Stimulated activated naive CD8-positive, alpha-beta T cell treated with anti-CD3 and anti-CD28 coated beads, Interleukin-15, Interleukin-2, amounts not matched to agents 100 U/mL and 50 U/mL, for 24 hours (primary cell): ENCODE data around the gene OTOGL.

Experiments
- ATAC-seq: fragments of 150-1000 bp; cut with Tn5 transposase; one replicate; pipeline ENCODE4 v1.10.0; 2021
- DNase-seq: peaks from one replicate; pipeline ENCODE4 v3.0.0; 2021

OTOGL gene

DNA sequence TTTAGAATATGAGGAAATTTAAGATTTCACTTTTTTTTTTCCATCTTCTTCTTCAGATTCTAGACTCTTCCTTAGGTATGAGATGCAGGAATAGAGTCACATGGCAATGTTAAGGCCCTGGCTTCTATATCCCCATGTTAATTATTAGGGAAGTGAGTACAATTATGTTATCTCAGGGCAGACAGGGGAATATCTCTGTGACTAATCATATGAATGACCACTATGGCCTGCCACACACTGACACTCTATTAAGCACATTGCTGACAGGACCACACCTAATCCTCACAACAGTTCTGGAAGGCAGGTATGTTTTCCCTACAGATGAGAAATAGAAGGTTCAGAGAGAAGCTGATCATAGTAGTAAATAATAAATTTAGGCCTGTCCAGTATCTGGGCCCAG is 275.3 kb downstream of the OTOGL start:
- ATAC-seq, result no peak
- no peak for DNase-seq

DNA sequence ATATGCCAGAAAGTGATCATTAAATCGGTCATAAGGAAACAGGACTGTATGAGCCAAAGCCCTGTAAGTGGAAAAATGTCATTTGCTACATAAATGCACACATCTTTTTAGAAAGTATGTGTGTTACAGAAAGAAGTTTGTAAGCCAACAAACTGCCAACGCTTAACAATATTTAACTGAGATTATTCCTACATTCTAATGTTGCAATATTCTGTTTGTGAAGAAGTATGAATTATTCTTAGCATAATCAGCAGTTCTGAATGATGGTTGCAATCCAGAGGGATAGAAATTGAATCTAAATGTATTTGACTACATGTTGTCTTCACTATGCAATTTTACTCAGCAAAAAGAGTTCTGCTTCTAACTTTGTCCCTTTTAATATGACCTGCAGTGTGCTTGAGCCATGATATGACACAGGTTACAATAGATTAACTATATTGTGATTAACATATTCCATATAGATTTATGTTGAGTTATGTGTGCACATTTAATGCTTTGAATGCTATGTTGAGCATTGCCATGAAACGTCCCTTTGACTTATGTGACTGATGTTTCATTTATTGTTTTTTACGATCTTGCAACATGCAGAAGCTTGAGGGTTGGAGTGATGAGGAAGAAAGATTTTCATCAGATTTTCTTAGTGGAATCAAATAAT is 277.9 kb downstream of the OTOGL start:
- DNase-seq, result no peak
- no peak for ATAC-seq

DNA sequence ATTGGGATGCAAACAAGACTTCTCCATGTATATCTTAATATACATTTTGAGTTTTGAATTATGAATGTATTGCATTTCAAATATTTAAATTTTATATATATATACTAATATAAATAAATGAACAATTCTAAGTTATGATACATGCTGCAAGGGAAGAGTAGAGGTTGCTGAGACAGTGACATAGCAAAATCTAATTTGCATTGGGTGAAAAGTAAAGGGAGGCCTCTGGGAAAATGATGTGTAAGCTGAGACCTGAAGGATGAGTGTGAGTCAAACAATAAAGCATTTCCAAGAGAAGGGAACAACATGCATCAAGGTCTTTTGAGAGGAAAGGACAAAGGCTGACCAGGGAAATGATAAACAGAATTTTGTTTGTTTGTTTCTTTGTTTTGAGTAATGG is 281.8 kb downstream of the OTOGL start:
- DNase-seq (no peak), ATAC-seq (no peak)

DNA sequence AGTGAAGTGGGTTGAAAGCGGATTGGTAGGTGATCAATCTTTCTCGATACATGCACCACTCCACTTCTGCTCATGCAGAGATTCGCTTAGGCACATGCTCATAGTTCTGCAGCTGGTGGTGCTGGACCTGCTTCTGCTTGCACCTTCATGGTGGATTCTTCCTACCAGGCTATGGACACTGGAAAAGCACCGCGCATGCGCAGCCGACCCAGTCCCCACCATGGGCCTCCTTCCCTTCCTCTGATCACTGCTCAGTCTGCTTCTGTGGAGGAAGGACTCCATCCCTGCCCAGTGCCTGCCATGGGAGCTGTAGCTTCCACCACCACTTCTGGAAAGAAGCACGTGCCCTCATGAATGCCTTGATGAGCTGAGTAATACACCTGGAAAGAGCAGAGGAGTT is 282.9 kb downstream of the OTOGL start:
- no peak for DNase-seq
- no peak for ATAC-seq

DNA sequence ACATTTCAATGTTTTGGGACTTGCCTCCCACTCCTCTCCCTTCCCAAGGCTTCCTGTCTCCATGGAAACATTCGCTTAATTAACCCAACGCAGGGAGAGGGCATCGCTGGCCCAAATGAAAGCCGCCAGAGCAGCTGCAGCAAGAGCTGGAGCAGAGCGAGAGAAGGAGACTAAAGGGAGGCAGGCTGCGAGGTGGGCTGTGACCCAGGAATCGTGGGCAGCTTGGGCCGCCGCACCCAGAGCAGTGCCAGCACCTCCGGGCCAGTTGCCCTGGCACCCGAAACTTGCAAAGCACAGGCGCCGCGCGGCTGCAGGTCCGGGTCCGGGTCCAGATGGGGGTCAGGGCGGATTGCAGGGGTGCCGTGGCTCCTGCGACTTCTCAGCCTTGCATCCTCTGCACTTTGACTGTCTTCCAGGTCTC is 301.2 kb downstream of the OTOGL start:
- DNase-seq (no peak), ATAC-seq (no peak)

DNA sequence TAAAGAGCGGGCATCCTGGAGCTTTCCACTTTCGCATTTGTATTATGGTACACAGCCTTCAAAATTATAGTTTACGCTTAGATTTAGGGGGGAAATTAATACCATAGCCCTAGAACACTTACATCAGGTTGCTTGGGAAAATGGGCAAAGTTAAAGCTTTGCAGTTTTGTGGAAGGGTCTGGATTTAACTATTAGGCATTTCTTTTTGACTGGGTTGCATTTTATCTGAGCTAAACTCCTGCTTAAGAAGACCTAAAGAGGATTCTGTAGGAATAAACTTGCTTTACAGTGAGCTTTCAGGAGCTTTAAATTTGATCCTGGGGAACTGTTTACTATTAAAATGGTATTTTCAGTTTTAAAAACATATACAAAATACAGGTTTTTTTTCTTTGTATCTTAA is 301.9 kb downstream of the OTOGL start:
- no peak for ATAC-seq

DNA sequence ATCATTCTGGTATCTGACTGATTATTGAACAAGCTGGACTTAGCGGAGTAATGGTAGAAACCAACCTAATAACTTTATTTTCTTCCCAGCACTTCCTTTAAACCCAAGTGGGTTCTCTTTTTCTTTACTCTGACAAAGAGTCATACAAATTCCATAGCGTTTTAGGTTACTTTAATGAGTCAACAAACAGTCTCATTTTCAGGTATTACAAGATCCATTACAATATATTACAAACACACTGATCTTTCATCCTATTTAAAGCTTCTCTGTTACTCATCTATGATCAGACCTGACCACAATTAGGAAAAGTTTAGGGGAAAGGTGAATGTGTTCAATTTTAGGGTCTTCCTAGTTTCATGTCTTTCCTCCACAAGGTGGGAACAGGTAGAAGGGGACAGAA is 305.3 kb downstream of the OTOGL start:
- no peak for ATAC-seq

More for the DNA sequence above, 301.9 kb downstream of the OTOGL start:
- no peak for DNase-seq

DNA sequence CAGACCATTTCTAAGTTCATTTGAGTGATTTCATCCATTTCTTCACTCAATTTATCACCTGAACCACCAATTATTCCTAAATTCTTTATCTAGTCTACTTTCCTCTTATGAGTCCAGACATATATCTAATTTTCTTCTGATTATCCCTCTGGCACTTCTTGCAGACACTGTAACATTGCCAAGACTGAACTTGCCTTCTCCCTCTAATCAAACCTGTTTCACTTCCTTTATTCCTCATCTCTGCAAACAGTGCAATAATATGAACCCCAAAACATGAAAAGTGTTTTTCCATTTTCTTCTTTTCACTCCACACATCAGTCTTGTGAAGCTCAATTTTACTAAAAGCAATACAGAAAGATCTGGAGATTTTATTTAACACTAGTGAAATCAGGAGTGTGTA is 306.9 kb downstream of the OTOGL start:
- no peak for DNase-seq
- ATAC-seq, result no peak

More for the DNA sequence above, 305.3 kb downstream of the OTOGL start:
- DNase-seq, result no peak

DNA sequence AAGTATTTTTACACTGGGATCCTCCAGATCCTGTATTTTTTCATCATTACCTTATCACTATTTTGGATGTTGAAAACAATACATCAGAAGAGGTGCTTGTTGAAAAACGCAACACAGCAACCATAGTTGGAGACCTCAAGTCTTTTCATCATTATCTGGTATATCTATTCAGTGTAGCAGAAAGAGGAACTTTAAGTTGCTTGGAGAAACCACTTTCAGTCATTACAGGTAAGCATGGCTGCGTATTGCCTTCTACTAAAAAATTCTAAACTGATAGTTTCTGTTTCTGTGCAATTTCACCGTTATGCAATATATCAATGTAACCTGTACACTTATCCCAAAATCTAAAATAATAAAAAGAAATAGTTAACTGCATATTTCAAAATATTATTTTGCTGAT is 312.4 kb downstream of the OTOGL start:
- DNase-seq (no peak), ATAC-seq (no peak)

DNA sequence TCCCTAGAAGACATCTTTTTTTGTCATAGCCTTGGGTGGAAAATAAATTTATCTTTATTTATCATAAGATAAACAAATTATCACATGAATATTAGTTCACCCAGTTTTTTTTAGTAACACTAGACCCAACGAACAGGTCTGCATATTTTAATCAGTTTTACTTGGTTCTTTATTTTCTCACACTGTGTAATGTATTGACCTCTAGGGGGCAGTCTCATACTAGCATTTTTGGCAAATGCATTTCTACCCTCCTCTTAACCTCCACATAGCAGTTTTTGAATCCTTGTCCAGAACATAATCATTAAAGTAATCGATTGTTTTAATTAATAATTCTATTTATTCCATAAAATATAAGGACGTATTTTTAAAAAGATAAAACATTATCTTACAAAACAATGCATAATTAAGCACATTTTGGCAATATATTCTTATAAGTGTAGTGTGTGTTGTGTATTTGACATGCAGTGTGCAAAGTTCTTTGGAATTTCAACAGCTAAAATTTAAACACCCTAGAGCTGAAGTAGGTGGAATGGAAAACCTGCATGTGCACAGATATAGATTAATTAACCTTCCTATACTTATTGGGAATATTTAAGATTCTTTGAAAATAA is 313.1 kb downstream of the OTOGL start:
- no peak for ATAC-seq
- DNase-seq, result no peak

DNA sequence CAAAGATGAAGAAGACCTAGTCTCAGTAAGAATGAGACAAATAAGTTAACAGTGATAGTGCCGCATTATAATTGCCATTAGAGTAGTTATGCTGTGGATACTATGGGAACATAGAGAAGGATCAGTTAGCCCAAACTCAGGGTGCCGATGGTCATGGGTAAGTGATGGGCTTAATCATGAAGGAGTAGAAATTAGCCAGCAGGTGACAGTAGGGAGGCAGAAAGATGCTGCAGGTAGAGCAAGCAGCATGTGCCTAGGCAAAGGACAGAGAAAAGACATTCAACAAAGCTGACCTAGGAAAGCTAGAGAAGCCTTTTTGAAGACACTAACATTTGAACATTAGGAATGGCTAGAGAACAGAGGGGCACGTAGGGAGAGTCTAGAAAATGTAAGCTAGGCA is 314.1 kb downstream of the OTOGL start:
- no peak for ATAC-seq
- no peak for DNase-seq

DNA sequence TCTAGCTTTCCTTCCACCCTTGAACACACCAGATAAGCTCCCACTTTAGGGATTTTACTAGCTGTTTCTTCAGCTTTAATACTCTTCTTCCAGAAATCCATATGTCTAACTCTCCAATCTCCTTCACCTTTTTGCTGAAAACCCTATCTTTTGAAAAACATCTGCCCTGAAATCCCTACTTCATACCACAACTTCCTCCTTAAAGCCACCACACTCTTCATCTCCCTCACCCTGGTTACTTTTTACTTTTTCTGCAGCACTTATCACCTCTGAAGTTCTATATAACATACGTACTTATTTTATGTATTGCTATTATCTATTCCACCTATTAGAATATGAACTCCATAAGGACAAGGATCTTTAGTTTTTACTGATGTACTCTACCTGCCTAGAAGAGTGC is 316.1 kb downstream of the OTOGL start:
- ATAC-seq (no peak), DNase-seq (no peak)

DNA sequence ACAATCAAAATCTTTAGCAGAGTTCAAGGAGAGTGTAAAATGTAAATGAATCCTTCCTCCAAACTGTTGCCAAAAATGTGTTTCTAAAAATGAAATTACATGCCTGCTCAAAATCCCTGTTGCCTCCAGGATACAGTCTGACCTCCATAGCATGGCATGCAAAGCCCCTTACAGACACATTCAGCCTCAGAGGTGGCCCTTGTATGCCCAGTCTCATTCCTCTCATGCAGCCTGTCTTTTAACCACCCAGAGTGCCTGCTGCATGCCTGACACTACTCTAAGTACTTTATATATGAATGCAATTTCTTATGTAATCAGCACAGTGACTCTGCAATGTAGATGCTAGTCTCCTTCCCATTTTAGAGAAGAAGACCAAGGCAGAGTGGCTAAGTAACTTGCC is 320.3 kb downstream of the OTOGL start:
- no peak for ATAC-seq

DNA sequence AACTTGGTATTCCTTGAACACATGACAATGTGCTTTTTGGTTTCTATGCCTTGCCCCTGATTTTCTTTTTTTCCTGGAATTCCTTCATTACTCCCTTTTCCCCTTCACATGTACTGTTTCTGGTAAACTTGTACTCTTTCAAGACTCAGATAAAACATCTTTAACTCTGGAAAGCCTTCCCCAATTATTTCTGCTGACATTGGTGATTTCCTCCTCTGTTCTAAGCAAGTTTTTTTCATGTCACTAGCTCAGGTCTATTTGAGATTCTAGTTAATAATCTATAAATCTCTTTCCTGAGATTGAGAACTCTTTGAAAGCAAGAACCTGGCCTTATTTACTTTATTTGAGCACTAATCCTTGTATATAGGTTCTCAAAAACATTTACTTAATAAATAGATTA is 320.7 kb downstream of the OTOGL start:
- DNase-seq, result no peak
- ATAC-seq, result no peak

More for the DNA sequence above, 320.3 kb downstream of the OTOGL start:
- DNase-seq, result no peak

DNA sequence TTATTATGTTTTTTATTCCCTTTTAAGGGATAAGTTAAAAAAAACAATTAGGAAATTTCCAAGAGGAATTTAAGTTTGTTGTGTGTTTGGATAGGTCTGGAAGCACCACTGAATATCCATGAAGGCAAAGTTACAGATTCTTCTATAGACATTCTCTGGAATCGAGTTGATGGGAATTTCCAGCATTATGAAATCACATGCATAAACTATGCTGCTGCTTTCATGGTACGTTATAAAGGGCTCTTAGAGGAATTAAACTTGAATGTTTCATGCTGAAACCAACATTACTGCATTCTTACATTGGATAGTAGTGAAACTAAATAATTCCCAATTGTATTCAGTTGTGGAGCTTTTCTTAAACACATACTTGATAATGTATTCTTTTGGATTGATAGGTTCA is 323.2 kb downstream of the OTOGL start:
- no peak for DNase-seq

More for the DNA sequence above, 323.2 kb downstream of the OTOGL start:
- no peak for ATAC-seq
